Trophoblast cell (in vitro differentiated cells and primary cell): ENCODE data around the gene LMO3.

Source experiments
- DNase-seq, 2 donors: peaks; one replicate each; pipeline ENCODE4 v3.0.0-alpha.2; 2016
- H2AFZ ChIP-seq: 2 replicates; pipeline ENCODE4 v1.6.1; 2013; ENCODE audit warnings: low read length, moderate library complexity, mild to moderate bottlenecking; ENCODE audit not compliant: insufficient read depth, poor library complexity
- H2AK5ac ChIP-seq: 2 replicates; pipeline ENCODE4 v1.6.1; 2013; ENCODE audit warnings: mild to moderate bottlenecking, low read length
- H2BK120ac ChIP-seq: 2 replicates; pipeline ENCODE4 v1.6.1; 2013; ENCODE audit warnings: low read length, mild to moderate bottlenecking, moderate library complexity; ENCODE audit not compliant: insufficient read depth, poor library complexity
- H2BK12ac ChIP-seq: 2 replicates; pipeline ENCODE4 v1.6.1; 2013; ENCODE audit warnings: mild to moderate bottlenecking, low read length, moderate library complexity
- H2BK5ac ChIP-seq: 2 replicates; pipeline ENCODE4 v1.6.1; 2013; ENCODE audit warnings: low read length, low read depth, moderate library complexity, mild to moderate bottlenecking; ENCODE audit not compliant: poor library complexity
- H3K14ac ChIP-seq: 2 replicates; pipeline ENCODE4 v1.6.1; 2013; ENCODE audit warnings: mild to moderate bottlenecking, low read length
- H3K18ac ChIP-seq: 2 replicates; pipeline ENCODE4 v1.6.1; 2013; ENCODE audit warnings: mild to moderate bottlenecking, low read length
- H3K23ac ChIP-seq: 2 replicates; pipeline ENCODE4 v1.6.1; 2013; ENCODE audit warnings: low read length
- H3K27ac ChIP-seq: 2 replicates; pipeline ENCODE4 v1.5.1; 2013; ENCODE audit warnings: low read depth, mild to moderate bottlenecking, inconsistent platforms, low read length, moderate library complexity
- H3K27me3 ChIP-seq: 2 replicates; pipeline ENCODE4 v1.6.1; 2013; ENCODE audit warnings: inconsistent platforms, mild to moderate bottlenecking, low read length, moderate library complexity; ENCODE audit not compliant: insufficient read depth
- H3K36me3 ChIP-seq, 2 experiments: 1 replicate in 1 of 2; 2 replicates in 1 of 2; pipeline ENCODE4 v1.6.1; 2013; ENCODE audit warnings: low read length in 2 of 2, mild to moderate bottlenecking in 2 of 2, moderate library complexity in 1 of 2; ENCODE audit not compliant: insufficient read depth in 2 of 2, control insufficient read depth in 1 of 2
- H3K4ac ChIP-seq: 2 replicates; pipeline ENCODE4 v1.6.1; 2013; ENCODE audit warnings: low read depth, mild to moderate bottlenecking, low read length, moderate library complexity
- H3K4me1 ChIP-seq, 2 experiments: 1 replicate in 1 of 2; 2 replicates in 1 of 2; pipeline ENCODE4 v1.6.1; 2013; ENCODE audit warnings: low read length in 2 of 2, mild to moderate bottlenecking in 2 of 2, moderate library complexity in 1 of 2; ENCODE audit not compliant: insufficient read depth in 2 of 2, control insufficient read depth in 1 of 2
- H3K4me2 ChIP-seq: 2 replicates; pipeline ENCODE4 v1.6.1; 2013; ENCODE audit warnings: inconsistent platforms, mild to moderate bottlenecking, low read length, moderate library complexity
- H3K4me3 ChIP-seq: 2 replicates; pipeline ENCODE4 v1.5.1; 2013; ENCODE audit warnings: mild to moderate bottlenecking, low read depth, low read length, inconsistent platforms
- H3K79me1 ChIP-seq: one replicate; pipeline ENCODE4 v1.6.1; 2013; ENCODE audit warnings: low read length
- H3K79me2 ChIP-seq: 2 replicates; pipeline ENCODE4 v1.6.1; 2013; ENCODE audit warnings: low read length, mild to moderate bottlenecking; ENCODE audit not compliant: control insufficient read depth, insufficient read depth, poor library complexity
- H3K9ac ChIP-seq: 2 replicates; pipeline ENCODE4 v1.6.1; 2013; ENCODE audit warnings: mild to moderate bottlenecking, low read length
- H3K9me3 ChIP-seq: 2 replicates; pipeline ENCODE4 v1.6.1; 2013; ENCODE audit warnings: low read depth, mild to moderate bottlenecking, control low read depth, inconsistent platforms, low read length; ENCODE audit not compliant: insufficient read depth
- H4K12ac ChIP-seq: 2 replicates; pipeline ENCODE4 v1.6.1; 2013; ENCODE audit warnings: low read depth, mild to moderate bottlenecking, low read length, moderate library complexity
- H4K8ac ChIP-seq: 2 replicates; pipeline ENCODE4 v1.6.1; 2013; ENCODE audit warnings: low read depth, mild to moderate bottlenecking, low read length, moderate library complexity
- H4K91ac ChIP-seq: one replicate; pipeline ENCODE4 v1.6.1; 2013; ENCODE audit warnings: low read depth, mild to moderate bottlenecking, low read length, moderate library complexity
- WGBS: extraction: QIAGEN DNeasy Blood & Tissue Kit; methylation state at CpG from one replicate; pipeline ENCODE4 v1.1.7; 2013; ENCODE audit warnings: missing lambda C conversion rate; ENCODE audit not compliant: insufficient read length, insufficient coverage; ENCODE audit errors: extremely low coverage; 5-methylcytosine and 5-hydroxymethylcytosine counted together

Gene LMO3

GRCh38 chr12:16604596-16605252 is 1.2 kb downstream of the LMO3 start:
- no peak overlapping the region for H3K4me2 ChIP-seq
- WGBS: no CpG with 5 or more reads among the region's 22 CpGs
- no peak overlapping the region for H2BK5ac ChIP-seq

DNA sequence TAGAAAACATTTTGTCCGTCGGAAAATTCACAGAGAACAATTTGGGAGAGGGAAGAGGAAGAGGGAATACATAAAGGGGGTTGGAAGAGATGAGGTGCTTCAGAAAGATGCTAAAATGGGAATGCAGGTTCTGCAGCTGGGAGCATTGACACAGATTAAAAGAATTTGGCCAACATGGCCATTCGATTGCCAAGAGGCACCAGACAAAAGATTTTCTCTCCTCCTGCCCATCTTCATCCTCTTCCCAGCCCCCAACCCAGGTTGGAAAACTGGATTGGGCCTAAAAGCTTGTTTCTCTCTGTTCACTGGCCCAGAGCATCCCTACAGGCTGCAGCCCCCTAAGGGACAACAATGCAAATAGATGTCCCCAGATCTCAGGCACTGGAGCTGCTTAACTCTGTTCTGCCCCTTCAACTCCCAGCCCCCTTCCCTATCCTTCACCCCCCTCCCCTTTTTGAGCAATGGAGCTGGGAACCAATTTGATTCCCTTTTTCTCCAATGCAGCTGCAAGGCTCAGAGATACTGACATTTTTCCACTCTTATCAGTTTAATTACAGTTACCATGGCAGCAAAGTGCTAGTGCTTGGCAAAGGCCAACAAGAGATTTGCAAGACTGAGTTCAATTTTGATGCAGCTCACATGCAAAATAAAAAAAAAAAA is 1.9 kb downstream of the LMO3 start:
- no CpG with 5 or more reads among the region's 3 CpGs for WGBS
- Histone ChIP-seq H2BK12ac (no peak overlapping the region), H3K79me2 (no peaks in the 10 kb centered on the region), H3K18ac (no peak overlapping the region), H3K79me1 (no peaks in the 10 kb centered on the region), H3K23ac (no peak overlapping the region), H2AFZ (no peak overlapping the region), H4K12ac (no peak overlapping the region), H3K14ac (no peak overlapping the region), H2BK120ac (no peak overlapping the region), H3K9ac (no peak overlapping the region), H3K27ac (no peak overlapping the region), H3K27me3 (peaks cover 27% of the 10 kb centered on the region), H3K4me2 (no peak overlapping the region), H3K9me3 (no peaks in the 10 kb centered on the region), H2BK5ac (no peak overlapping the region), H3K4me1 (peaks cover 0 to 7% of the 10 kb centered on the region in 2 experiments), H3K4me3 (no peak overlapping the region), H4K91ac (no peak overlapping the region), H3K4ac (no peak overlapping the region), H4K8ac (no peak overlapping the region), H3K36me3 (no peaks in the 10 kb centered on the region), H2AK5ac (no peak overlapping the region)
- DNase-seq: no peak

More at GRCh38 chr12:16604596-16605252, 1.2 kb downstream of the LMO3 start:
- no peak overlapping the region for H3K4ac ChIP-seq
- H3K79me1 ChIP-seq: no peaks in the 10 kb centered on the region
- H2AFZ ChIP-seq: no peak overlapping the region
- H3K27ac ChIP-seq: no peak overlapping the region
- H3K4me3 ChIP-seq: no peak overlapping the region
- no peak overlapping the region for H2BK12ac ChIP-seq
- no peak overlapping the region for H3K23ac ChIP-seq
- H3K9me3 ChIP-seq: no peaks in the 10 kb centered on the region
- H2AK5ac ChIP-seq: no peak overlapping the region
- no peaks in the 10 kb centered on the region for H3K36me3 ChIP-seq
- H3K14ac ChIP-seq: no peak overlapping the region
- peaks cover 29% of the 10 kb centered on the region for H3K27me3 ChIP-seq
- no peak overlapping the region for H3K9ac ChIP-seq
- H4K8ac ChIP-seq: no peak overlapping the region
- no peak overlapping the region for H2BK120ac ChIP-seq
- DNase-seq: no peak
- peaks cover 0 to 7% of the 10 kb centered on the region in 2 experiments for H3K4me1 ChIP-seq
- no peak overlapping the region for H4K12ac ChIP-seq
- no peak overlapping the region for H4K91ac ChIP-seq
- H3K18ac ChIP-seq: no peak overlapping the region
- no peaks in the 10 kb centered on the region for H3K79me2 ChIP-seq

DNA sequence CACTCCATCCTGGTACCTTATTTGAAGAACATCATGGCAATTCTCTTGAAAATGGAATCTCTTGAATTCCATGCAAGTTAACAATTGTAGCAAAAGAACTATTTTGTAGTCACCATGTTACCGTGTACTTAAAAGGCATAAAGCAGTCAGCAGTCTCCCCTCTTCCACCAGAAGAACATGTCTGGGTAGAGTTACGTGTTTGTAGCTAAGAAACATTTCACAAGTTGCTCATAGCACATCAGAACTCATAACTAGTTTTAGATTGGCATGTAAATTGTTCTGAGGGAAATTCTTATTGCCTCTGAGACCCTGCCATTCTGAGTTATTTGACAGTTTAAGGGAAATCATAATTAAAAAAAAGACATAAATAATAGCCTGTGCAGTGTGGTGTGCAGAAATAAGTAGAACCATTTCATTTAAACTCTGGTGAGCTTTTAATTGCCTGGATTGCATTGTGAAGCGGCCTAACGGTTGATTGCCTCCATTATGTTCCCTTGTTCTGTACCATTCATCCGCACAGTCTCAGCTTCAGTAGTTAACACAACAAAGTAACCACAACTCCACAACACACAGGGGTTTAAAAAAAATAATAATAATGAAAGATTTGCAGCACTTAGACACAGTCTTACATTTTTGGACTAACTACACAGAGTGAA is 2.6 kb downstream of the LMO3 start:
- no peaks in the 10 kb centered on the region for H3K79me2 ChIP-seq
- H3K27me3 ChIP-seq: peaks cover 25% of the 10 kb centered on the region
- no peak overlapping the region for H4K12ac ChIP-seq
- no peak overlapping the region for H3K4me3 ChIP-seq
- H2AK5ac ChIP-seq: no peak overlapping the region
- H2BK12ac ChIP-seq: no peak overlapping the region
- H3K9ac ChIP-seq: no peak overlapping the region
- H3K9me3 ChIP-seq: no peaks in the 10 kb centered on the region
- no CpG with 5 or more reads among the region's 5 CpGs for WGBS
- H3K36me3 ChIP-seq: no peaks in the 10 kb centered on the region
- H3K79me1 ChIP-seq: no peaks in the 10 kb centered on the region
- H3K14ac ChIP-seq: no peak overlapping the region
- H3K4me2 ChIP-seq: no peak overlapping the region
- no peak overlapping the region for H3K18ac ChIP-seq
- no peak overlapping the region for H4K8ac ChIP-seq
- no peak overlapping the region for H3K4ac ChIP-seq
- no peak overlapping the region for H3K23ac ChIP-seq
- no peak overlapping the region for H2AFZ ChIP-seq
- H3K4me1 ChIP-seq: peaks cover 0 to 7% of the 10 kb centered on the region in 2 experiments
- no peak overlapping the region for H2BK120ac ChIP-seq
- no peak overlapping the region for H2BK5ac ChIP-seq
- no peak overlapping the region for H3K27ac ChIP-seq
- H4K91ac ChIP-seq: no peak overlapping the region
- DNase-seq: no peak

DNA sequence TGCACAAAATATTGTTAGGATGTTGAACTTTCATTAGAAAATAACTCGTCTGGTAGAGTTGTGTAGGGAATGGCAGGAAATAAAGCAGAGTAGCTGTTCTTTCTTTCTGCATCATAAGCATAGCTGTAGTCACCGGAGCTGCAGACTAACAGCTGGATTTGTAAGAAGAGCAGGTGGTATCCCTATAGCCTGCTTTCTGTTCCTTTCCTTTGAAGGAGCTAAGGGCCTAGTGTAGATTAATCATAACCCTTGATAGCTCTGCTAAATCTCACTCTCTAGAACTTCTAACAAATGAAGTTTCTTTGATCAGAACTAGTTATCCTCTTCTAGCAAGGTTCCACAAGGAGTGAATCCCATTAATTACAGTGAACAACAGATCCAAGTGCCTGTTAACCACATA is 3.5 kb downstream of the LMO3 start:
- Histone ChIP-seq H3K27ac (no peak overlapping the region), H4K91ac (no peak overlapping the region), H3K4me1 (peaks cover 0 to 7% of the 10 kb centered on the region in 2 experiments), H4K8ac (no peak overlapping the region), H3K79me1 (no peaks in the 10 kb centered on the region), H3K27me3 (peaks cover 19% of the 10 kb centered on the region), H3K9me3 (no peaks in the 10 kb centered on the region), H3K4me3 (no peak overlapping the region), H3K18ac (no peak overlapping the region), H2AK5ac (no peak overlapping the region), H3K79me2 (no peaks in the 10 kb centered on the region), H2AFZ (no peak overlapping the region), H3K4ac (no peak overlapping the region), H4K12ac (no peak overlapping the region), H3K23ac (no peak overlapping the region), H3K4me2 (no peak overlapping the region), H3K9ac (no peak overlapping the region), H2BK5ac (no peak overlapping the region), H3K14ac (no peak overlapping the region), H2BK120ac (no peak overlapping the region), H2BK12ac (no peak overlapping the region), H3K36me3 (no peaks in the 10 kb centered on the region)
- no peak for DNase-seq
- no CpG with 5 or more reads among the region's 2 CpGs for WGBS
